ENCODE results near the gene TMEM260. TPM values are rescaled to one million over a fixed set of nuclear protein-coding genes. Genes with fewer than 3 reads are reported as not detected.
"Not testable (repeated sequence)": the region's sequence is repeated elsewhere in the genome, so short reads cannot be mapped to it uniquely, and the experiment has no call there.

TMEM260 gene
- total and polyA plus RNA-seq, 2 donors = 10.9 to 44.9 TPM

GRCh38 chr14:56580221-56580711 lies 668 bp downstream of the TMEM260 start:
- Histone ChIP-seq H3K4me1 (ENCODE audit: insufficient read depth) (peaks cover 1% of the 10 kb centered on the region), H3K36me3 (ENCODE audit: insufficient read depth) (no peaks in the 10 kb centered on the region), H3K27ac (ENCODE audit: low read depth) (no peak overlapping the region), H3K4me3 (ENCODE audit: low read depth, low read length) (peak overlapping the region; percentile 95)
- 6% methylated on average over 10 of the region's 10 CpGs for WGBS
- DNase-seq (ENCODE audit: extremely low spot score) = no peak

DNA sequence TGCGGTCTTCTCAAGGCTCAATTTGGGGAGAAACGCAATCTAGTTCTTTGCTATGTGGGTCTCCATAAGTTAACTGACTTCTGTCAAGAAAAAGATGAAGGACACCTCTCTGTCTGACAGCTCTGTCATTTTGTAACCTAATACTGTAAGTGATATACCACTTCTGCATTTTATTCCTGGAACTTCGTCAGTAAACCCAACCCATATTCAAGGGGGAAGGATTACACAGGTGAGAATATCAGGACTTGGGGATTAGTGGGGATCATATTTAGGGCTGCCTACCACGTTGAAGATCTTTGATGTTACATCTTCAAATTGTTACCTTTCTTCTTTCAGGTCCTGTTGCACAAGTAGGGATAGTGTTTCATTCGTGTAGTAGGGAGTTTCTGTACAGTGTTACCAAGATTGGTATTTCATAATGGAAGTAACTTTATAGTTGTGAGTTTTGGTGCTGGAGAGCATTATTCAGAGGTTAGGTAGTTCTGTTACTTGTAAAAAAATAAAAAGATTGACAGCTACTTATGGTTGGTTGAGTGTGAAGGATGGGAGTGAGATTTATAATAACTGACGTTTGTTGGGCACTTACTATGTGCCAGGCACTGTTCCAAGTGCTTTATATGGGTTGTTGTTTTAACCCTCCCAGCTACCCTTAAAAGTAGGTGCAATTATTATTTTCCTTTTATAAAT lies 1.6 kb downstream of the TMEM260 start:
- Histone ChIP-seq H3K4me1 (ENCODE audit: insufficient read depth) (peaks cover 1% of the 10 kb centered on the region), H3K27ac (ENCODE audit: low read depth) (no peak overlapping the region), H3K36me3 (ENCODE audit: insufficient read depth) (no peaks in the 10 kb centered on the region), H3K4me3 (ENCODE audit: low read depth, low read length) (peak overlapping the region; percentile 95)
- 57% methylated on average over 6 of the region's 6 CpGs for WGBS
- no peak for DNase-seq (ENCODE audit: extremely low spot score)

DNA sequence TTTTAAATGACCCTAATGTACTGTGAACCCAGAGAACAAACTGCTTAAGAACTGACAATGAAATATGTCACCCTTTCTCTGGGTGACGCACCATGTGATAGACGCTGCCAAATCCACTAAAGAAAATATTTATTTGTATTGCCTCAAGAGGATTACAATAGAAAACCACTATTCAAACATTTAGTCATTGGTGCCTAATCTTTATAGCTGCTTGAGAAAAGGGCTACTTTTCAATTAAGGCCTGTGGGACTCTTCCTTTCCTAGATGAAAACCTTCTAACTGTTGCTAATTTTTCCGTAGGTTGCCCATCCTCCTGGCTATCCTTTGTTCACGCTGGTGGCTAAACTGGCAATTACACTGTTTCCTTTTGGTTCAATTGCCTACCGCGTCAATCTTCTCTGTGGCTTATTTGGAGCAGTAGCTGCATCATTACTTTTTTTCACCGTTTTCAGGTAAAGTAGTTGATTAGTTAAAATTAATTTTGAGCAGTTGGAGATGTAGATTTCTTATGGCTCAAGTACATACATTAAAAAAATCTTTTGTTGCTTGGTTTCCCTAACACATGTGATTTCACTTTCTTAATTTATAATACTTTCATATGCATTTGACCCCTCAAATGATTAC lies 6.0 kb downstream of the TMEM260 start:
- no peaks in the 10 kb centered on the region for H3K36me3 ChIP-seq (ENCODE audit: insufficient read depth)
- H3K4me3 ChIP-seq (ENCODE audit: low read depth, low read length) = no peak overlapping the region
- no peak for DNase-seq (ENCODE audit: extremely low spot score)
- H3K27ac ChIP-seq (ENCODE audit: low read depth) = no peak overlapping the region
- peaks cover 1% of the 10 kb centered on the region for H3K4me1 ChIP-seq (ENCODE audit: insufficient read depth)
- WGBS = 83% methylated on average over 7 of the region's 7 CpGs

GRCh38 chr14:56587701-56588100 lies 8.1 kb downstream of the TMEM260 start:
- Histone ChIP-seq H3K4me1 (ENCODE audit: insufficient read depth) (peaks cover 1% of the 10 kb centered on the region), H3K36me3 (ENCODE audit: insufficient read depth) (no peaks in the 10 kb centered on the region), H3K27ac (ENCODE audit: low read depth) (no peak overlapping the region), H3K4me3 (ENCODE audit: low read depth, low read length) (no peak overlapping the region)
- 93% methylated on average over 1 of the region's 1 CpG for WGBS
- no peak for DNase-seq (ENCODE audit: extremely low spot score)

DNA sequence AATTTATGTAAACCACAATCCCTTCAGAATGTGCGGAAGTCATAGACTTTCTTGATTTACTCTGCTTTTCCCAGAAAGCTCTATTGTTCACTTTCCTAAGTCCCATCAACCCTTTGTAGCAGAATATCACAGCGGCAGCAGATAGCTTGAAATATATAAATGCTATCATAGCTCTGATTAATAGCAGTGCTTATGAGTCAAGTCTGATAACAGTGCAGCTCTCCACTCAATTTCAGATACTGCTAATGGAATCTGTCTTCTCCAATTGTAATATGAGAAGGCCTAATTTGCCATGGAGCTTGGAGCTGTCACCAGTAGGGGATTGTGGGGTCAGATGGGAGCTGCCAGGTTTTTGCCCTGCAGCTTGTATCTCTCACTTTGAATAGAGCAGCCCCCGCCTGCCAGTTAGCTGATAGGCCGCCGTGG lies 10.9 kb downstream of the TMEM260 start:
- no peaks in the 10 kb centered on the region for H3K4me1 ChIP-seq (ENCODE audit: insufficient read depth)
- WGBS = 74% methylated on average over 5 of the region's 5 CpGs
- no peak overlapping the region for H3K4me3 ChIP-seq (ENCODE audit: low read depth, low read length)
- no peaks in the 10 kb centered on the region for H3K36me3 ChIP-seq (ENCODE audit: insufficient read depth)
- DNase-seq (ENCODE audit: extremely low spot score) = no peak
- H3K27ac ChIP-seq (ENCODE audit: low read depth) = no peak overlapping the region

DNA sequence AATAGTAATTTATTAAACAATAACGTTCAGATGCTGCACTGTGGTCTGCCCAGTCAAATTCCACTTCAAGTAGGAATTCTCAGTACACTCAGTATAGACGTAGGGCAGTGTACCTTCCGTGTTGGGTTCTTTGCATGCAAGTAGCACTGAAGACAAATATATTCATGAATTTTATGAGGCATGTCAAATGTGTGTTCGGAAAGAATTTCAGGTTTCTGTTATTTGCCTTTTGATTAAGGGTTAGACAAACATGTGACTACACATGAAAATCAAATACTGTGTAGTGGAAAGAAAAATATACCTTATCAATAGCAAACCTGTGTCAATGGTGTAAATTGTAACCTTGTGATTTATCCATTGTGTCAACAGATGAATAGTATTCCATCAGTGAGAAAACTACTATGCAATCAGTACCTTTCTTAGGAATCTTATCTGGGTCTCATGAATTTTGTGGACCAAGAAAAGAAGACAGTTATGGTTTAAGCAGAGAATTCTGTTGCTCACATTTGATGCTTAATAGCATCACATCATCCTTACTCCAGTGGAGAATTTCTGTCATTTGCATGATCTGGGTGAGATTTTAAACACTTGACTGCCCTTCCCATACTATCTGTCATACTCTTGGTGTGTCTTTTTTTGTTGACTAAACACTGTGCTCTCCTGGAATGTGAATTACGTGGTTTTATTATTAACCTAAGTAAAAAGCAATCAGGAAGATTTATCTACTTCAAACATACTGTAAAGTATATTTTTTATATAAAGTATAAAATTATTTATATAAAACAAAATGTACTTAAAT lies 13.3 kb downstream of the TMEM260 start:
- Histone ChIP-seq H3K4me1 (ENCODE audit: insufficient read depth) (no peaks in the 10 kb centered on the region), H3K27ac (ENCODE audit: low read depth) (no peak overlapping the region), H3K4me3 (ENCODE audit: low read depth, low read length) (no peak overlapping the region), H3K36me3 (ENCODE audit: insufficient read depth) (no peaks in the 10 kb centered on the region)
- no peak for DNase-seq (ENCODE audit: extremely low spot score)
- WGBS = 75% methylated on average over 5 of the region's 5 CpGs

DNA sequence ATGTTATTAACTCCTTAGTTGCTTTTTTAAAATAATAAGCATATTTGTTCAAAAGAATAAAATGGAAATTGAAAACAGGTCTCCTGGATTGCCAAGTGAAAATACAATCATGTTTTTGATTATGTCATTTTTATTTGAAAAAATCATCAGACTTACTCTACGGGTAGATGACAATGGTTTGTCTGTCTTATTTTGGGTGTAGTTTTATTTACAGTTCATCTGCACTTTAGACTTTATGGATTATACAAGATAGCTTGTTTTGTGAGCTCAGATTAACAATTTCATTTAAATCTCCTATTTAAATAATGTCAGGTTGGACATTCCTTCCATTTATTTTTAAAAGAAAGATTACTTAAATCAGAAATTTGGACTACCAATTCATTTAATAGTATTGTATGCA lies 14.8 kb downstream of the TMEM260 start:
- 92% methylated on average over 1 of the region's 1 CpG for WGBS
- H3K36me3 ChIP-seq (ENCODE audit: insufficient read depth) = no peaks in the 10 kb centered on the region
- H3K4me1 ChIP-seq (ENCODE audit: insufficient read depth) = no peaks in the 10 kb centered on the region
- H3K27ac ChIP-seq (ENCODE audit: low read depth) = no peak overlapping the region
- no peak for DNase-seq (ENCODE audit: extremely low spot score)
- no peak overlapping the region for H3K4me3 ChIP-seq (ENCODE audit: low read depth, low read length)

DNA sequence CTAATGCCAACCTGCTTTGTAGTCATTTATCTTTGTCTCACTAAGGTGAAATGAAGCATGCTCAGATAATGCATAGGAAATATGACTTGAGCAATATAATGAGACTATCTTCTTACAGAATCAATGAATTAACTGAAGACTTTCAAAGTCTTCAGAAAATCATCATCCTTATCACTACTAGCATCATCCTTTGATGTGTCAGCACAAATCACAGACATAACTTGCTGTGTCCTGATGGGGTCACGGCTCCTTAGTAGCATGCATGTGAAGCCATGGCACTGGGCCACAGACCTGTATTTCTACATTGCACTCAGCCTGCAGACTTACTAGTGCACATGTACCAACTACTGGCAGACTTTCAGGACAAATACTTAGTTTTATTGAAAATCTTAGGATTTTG lies 18.9 kb downstream of the TMEM260 start:
- WGBS = 94% methylated on average over 1 of the region's 1 CpG
- Histone ChIP-seq H3K27ac (ENCODE audit: low read depth) (no peak overlapping the region), H3K4me1 (ENCODE audit: insufficient read depth) (no peaks in the 10 kb centered on the region), H3K4me3 (ENCODE audit: low read depth, low read length) (no peak overlapping the region), H3K36me3 (ENCODE audit: insufficient read depth) (no peaks in the 10 kb centered on the region)
- no peak for DNase-seq (ENCODE audit: extremely low spot score)

DNA sequence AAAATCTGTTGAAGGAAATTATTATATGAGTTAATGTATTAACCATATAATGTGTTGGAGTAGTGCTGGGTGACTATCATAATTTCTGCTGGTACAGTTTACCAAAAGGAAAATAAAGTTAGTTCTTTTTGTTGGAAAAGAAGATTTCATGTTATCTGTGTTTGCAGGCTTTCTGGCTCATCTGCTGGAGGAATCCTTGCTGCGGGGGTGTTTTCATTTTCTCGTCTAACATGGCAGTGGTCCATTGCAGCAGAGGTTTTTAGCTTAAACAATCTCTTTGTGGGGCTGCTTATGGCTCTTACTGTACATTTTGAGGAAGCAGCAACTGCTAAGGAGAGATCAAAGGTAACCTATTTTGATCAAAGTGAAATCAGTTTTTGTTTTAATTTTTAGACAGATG lies 24.1 kb downstream of the TMEM260 start:
- WGBS = 47% methylated on average over 2 of the region's 2 CpGs

DNA sequence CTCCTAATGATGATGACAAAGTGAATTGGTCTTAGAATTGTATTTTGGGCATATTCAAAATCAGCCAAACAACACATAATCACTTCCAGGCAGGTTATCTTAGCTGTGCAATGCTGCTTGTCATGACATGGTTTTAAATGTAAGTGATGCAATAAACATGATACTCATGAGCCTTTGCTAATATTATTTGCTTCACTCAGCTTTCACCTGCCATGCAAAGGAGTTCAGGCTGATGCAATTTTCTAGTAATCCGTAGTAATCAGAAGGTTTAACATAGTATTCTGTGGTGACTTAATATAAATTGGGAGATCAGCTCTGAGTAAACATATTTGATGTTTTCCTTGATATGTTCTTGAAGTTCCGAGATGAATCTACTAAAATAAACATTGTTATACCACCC lies 29.1 kb downstream of the TMEM260 start:
- H3K36me3 ChIP-seq (ENCODE audit: insufficient read depth) = peaks cover 3% of the 10 kb centered on the region
- 50% methylated on average over 2 of the region's 2 CpGs for WGBS
- DNase-seq (ENCODE audit: extremely low spot score) = no peak
- no peak overlapping the region for H3K27ac ChIP-seq (ENCODE audit: low read depth)
- H3K4me3 ChIP-seq (ENCODE audit: low read depth, low read length) = no peak overlapping the region
- no peaks in the 10 kb centered on the region for H3K4me1 ChIP-seq (ENCODE audit: insufficient read depth)

More for the DNA sequence above, 24.1 kb downstream of the TMEM260 start:
- peaks cover 2% of the 10 kb centered on the region for H3K36me3 ChIP-seq (ENCODE audit: insufficient read depth)
- no peak overlapping the region for H3K4me3 ChIP-seq (ENCODE audit: low read depth, low read length)
- no peaks in the 10 kb centered on the region for H3K4me1 ChIP-seq (ENCODE audit: insufficient read depth)
- DNase-seq (ENCODE audit: extremely low spot score) = no peak
- no peak overlapping the region for H3K27ac ChIP-seq (ENCODE audit: low read depth)

- not testable (repeated sequence) for H3K36me3 ChIP-seq (ENCODE audit: insufficient read depth); DNase-seq (ENCODE audit: extremely low spot score)
- WGBS = 99% methylated on average over 2 of the region's 2 CpGs
Measured at GRCh38 chr14:56611663-56612062, 32.1 kb downstream of the TMEM260 start.

DNA sequence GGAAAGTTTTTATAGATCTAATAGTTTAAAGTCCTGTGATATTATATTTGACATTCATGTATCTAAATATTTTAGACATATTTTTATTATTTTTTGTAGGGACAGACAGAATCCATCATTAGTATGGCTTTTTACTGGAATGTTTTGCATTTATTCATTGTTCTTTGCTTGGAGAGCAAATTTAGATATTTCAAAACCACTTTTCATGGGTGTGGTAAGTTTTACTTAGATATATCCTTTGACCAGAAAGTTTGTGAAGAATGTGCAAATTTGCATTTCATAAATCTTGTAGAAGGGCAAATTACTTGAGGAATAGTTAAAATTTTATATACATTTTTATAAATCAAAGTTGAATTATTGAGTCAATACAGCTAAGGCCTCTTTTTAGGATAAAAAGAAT lies 37.5 kb downstream of the TMEM260 start:
- H3K4me1 ChIP-seq (ENCODE audit: insufficient read depth) = no peaks in the 10 kb centered on the region
- no peak overlapping the region for H3K27ac ChIP-seq (ENCODE audit: low read depth)
- DNase-seq (ENCODE audit: extremely low spot score) = no peak
- peaks cover 2% of the 10 kb centered on the region for H3K36me3 ChIP-seq (ENCODE audit: insufficient read depth)
- no peak overlapping the region for H3K4me3 ChIP-seq (ENCODE audit: low read depth, low read length)

More at GRCh38 chr14:56611663-56612062, 32.1 kb downstream of the TMEM260 start:
- not testable (repeated sequence) for H3K4me3 ChIP-seq (ENCODE audit: low read depth, low read length); H3K4me1 ChIP-seq (ENCODE audit: insufficient read depth); H3K27ac ChIP-seq (ENCODE audit: low read depth)

DNA sequence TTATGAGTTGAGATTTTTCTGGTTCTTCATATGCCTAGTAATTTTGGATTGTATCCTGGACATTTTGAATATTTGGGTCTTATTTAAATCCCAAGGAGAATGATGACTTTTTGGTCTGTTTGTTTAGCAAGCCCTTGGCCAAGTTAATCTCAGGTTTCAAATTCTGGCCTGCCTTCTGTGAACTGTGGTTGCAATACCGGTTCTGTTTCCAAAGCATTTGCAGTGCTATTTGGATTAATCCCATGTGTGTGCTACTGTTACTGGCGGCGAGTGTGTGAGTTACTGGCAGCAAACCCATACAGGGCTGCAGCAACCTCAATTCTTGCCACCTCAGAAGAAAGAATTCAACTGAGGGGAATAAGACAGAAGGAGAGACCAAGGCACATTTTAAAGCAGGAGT lies 51.1 kb downstream of the TMEM260 start:
- no peak for DNase-seq (ENCODE audit: extremely low spot score)
- Histone ChIP-seq H3K36me3 (ENCODE audit: insufficient read depth) (peaks cover 4% of the 10 kb centered on the region), H3K4me3 (ENCODE audit: low read depth, low read length) (no peak overlapping the region), H3K4me1 (ENCODE audit: insufficient read depth) (no peaks in the 10 kb centered on the region), H3K27ac (ENCODE audit: low read depth) (no peak overlapping the region)
- WGBS = 85% methylated on average over 3 of the region's 3 CpGs

- Histone ChIP-seq H3K36me3 (ENCODE audit: insufficient read depth) (peaks cover 4% of the 10 kb centered on the region), H3K27ac (ENCODE audit: low read depth) (no peak overlapping the region), H3K4me1 (ENCODE audit: insufficient read depth) (no peaks in the 10 kb centered on the region), H3K4me3 (ENCODE audit: low read depth, low read length) (no peak overlapping the region)
- no peak for DNase-seq (ENCODE audit: extremely low spot score)
- 80% methylated on average over 2 of the region's 2 CpGs for WGBS
Measured at GRCh38 chr14:56632195-56632594, 52.6 kb downstream of the TMEM260 start.
